Smooth muscle cell of the brain vasculature (primary cell): Measurements from ENCODE around the gene ARCN1.
"Not testable (repeated sequence)": the region's sequence is repeated elsewhere in the genome, so short reads cannot be mapped to it uniquely, and the experiment has no call there.

Experiments used
- DNase-seq: peaks from one replicate; pipeline ENCODE4 v3.0.0-alpha.2; 2012; ENCODE audit warnings: low read depth, low spot score

ARCN1 gene

DNA sequence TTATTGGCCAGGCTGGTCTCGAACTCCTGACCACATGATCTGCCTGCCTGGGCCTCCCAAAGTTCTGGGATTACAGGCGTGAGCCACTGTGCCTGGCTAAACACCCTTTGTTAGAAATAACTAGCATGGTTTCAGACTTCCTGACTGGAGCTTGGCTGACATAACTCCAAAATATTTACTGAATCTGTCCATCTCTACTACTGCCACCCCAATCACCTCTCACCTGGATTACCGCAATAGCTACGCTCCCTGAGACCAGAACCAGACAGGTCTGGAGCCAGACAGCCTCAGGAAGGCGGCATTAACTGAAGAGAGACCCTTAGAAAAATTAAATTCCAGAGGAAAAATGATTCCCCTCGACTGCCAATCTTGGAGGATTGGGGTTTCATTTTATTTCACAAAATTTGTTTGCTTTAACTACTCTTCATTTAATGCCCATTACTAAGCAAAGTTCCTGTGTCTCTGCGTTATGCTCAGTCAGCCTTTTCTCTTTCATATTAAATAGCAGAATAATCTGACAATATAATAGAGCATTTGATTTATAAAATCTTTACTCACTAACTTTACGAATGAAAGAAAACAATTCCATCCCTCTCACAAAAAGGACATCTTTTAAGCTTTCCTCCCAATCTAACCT is 28.1 kb upstream of the ARCN1 start:
- DNase-seq: no peak

- DNase-seq: no peak
These were observed 27.6 kb upstream of the ARCN1 start for GRCh38 chr11:118544647-118545010.

DNA sequence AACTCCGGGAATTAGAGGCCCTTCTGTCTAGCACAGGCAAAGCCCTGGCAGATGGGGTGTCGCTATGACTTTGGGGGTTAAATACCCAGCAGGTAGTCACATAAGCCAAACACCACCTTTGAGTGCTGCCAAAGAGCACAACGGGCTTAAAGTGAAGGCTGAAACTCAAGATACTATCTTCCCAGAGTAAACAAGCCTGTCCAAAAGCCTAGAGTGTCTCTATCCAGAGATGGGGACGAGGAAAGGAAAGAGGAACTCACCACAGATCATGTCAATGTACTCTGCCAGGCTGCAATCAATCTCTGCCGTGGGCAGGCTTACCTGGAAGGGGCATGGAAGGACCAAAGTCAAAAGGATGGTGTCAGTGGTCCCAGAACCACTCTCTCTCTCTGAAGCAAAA is 26.7 kb upstream of the ARCN1 start:
- DNase-seq: no peak

DNA sequence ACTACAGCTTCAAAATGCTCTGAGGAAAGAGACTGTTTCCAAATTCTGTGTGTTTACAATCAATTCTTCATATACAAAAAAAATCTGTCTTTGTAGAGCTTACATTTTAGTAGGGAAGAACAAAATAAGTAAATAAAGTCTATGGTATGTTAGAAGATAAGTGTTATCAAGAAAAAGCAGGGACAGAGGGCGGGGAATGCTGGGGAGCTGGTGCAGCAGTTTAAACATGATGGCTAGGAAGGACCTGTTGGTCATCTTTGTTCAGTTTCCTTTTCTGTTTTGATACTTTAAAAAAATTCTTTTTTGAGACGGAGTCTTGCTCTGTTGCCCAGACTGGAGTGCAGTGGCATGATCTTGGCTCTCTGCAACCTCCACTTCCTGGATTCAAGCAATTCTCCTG is 25.1 kb upstream of the ARCN1 start:
- no peak for DNase-seq

- DNase-seq: no peak
These were observed 19.9 kb upstream of the ARCN1 start for GRCh38 chr11:118552341-118552740.

DNA sequence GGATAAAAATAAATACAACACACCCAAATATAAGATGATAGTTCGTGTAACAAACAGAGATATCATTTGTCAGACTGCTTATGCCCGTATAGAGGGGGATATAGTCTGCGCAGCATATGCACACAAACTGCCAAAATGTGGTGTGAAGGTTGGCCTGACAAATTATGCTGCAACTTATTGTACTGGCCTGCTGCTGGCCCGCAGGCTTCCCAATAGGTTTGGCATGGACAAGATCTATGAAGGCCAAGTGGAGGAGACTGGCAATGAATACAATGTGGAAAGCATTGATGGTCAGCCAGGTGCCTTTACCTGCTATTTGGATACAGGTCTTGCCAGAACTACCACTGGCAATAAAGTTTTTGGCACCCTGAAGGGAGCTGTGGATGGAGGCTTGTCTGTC is 11.4 kb upstream of the ARCN1 start:
- no peak for DNase-seq

- no peak for DNase-seq
These were observed 7.2 kb upstream of the ARCN1 start for GRCh38 chr11:118565051-118565450.

DNA sequence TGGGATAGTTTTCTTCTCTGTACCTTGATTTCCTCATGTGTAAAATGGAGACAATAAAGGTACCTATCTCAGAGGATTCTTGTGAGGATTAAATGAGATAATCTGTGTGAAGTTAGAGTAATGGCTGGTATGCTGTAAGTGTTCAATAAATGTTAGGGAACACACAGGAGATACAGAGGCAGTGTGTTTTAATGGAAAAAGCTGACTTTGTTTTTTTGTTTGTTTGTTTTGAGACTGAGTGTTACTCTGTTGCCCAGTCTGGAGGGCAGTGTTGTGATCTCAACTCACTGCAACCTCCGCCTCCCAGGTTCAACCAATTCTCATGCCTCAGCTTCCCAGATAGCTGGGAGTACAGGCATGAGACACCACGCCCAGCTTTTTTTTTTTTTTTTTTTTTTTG is 2.5 kb upstream of the ARCN1 start:
- no peak for DNase-seq

GRCh38 chr11:118570787-118571186 is 1.4 kb upstream of the ARCN1 start:
- no peak for DNase-seq

DNA sequence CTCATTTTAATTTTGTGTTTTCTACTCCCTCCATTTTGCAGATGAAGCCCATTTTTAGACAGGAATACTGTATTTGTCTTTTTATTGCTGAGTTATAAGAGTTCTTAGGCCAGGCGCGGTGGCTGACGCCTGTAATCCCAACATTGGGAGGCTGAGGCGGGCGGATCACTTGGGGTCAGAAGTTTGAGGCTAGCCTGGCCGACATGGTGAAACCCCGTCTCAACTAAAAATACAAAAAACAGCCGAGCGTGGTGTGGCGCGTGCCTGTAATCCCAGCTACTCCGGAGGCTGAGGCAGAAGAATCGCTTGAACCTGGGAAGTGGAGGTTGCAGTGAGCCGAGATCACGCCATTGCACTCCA is 528 bp upstream of the ARCN1 start:
- DNase-seq: not testable (repeated sequence)

- DNase-seq: no peak
These were observed 857 bp downstream of the ARCN1 start for GRCh38 chr11:118572981-118573550.

DNA sequence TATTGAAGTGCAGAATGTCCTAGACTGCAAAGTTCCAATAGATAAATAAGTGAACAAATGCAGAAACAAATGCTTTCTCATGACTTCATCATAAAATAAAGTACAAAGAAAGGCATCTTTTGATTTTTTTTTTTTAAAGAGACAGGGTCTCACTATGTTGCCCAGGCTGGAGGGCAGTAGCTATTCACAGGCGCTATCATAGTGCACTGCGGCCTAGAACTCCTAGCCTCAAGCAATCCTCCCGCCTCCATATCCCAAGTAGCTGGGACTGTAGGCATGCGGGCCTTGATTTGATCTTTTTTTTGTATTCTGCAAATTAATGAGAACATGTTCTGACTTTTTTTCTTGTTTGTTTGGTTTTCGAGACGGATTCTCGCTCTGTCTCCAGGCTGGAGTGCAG is 2.4 kb downstream of the ARCN1 start:
- no peak for DNase-seq

- DNase-seq: not testable (repeated sequence)
These were observed 5.8 kb downstream of the ARCN1 start for GRCh38 chr11:118577995-118578394.

GRCh38 chr11:118581057-118581456 is 8.8 kb downstream of the ARCN1 start:
- no peak for DNase-seq

DNA sequence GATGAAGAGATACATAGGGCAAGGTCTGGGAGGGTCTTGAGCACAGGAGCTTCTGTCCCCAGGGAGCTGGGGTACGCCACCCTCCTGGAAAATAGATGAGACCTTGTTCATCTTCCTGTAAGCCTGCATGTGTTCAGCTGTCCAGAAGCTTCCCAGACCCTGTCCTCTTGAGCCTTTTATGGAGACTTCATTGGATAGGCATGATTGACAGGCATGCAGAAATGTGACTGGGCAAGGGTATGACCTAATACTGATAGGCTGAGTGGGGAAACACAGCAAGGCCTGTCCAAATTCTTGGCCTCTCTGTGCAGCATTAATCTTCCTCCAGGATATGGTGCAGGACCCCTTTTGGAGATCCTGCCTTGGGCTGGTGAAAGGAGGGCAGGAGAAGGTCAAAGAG is 15.7 kb downstream of the ARCN1 start:
- no peak for DNase-seq

DNA sequence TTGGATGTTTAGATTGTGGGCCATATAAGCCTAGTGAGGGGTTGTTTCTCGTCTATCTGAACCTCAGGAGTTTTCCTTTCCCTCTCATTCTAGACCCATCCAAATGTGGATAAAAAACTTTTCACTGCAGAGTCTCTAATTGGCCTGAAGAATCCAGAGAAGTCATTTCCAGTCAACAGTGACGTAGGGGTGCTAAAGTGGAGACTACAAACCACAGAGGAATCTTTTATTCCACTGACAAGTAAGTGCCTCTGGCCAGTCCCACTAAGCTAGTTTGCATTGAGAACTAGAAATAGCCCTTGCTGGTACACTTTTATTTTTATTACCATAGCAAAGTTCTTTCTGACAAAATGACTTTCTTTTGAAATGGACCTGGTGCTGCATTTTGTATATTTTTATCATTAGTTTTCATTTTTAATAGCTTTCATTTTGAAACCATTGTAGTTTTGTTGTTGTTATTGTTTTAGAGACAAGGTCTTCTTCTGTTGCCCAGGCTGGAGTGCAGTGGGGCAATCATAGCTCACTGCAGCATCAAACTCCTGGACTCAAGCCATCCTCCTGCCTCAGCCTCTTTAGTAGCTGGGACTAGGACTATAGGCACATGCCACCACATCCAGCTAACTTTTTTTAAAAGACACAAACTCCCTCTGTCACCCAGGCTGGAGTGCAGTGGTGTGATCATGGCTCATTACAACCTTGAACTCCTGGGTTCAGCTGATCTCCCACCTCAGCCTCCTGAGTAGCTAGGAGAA is 20.6 kb downstream of the ARCN1 start:
- DNase-seq: no peak

GRCh38 chr11:118594984-118595383 is 22.8 kb downstream of the ARCN1 start:
- not testable (repeated sequence) for DNase-seq

- no peak for DNase-seq
These were observed 24.3 kb downstream of the ARCN1 start for GRCh38 chr11:118596224-118597146.

GRCh38 chr11:118597556-118597955 is 25.3 kb downstream of the ARCN1 start:
- no peak for DNase-seq

DNA sequence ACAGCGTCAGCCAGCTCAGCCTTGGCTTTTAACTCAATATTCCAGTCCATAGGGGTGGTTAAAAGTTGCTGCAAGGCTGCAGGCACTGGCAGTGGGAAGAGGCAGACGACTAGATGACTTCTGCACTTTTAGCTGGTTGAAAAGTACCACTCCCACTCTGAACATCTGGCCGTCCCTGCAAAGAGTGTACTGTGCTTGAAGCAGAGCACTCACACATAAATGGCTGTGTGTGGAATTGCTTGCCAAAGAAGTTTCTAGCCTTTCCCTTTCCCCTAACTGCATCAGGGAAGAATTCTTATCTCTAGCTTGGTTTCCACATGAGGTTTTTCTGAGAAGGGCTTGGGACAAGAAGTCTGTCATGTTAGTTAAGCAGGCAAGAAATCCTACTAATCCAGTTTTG is 30.1 kb downstream of the ARCN1 start:
- no peak for DNase-seq

DNA sequence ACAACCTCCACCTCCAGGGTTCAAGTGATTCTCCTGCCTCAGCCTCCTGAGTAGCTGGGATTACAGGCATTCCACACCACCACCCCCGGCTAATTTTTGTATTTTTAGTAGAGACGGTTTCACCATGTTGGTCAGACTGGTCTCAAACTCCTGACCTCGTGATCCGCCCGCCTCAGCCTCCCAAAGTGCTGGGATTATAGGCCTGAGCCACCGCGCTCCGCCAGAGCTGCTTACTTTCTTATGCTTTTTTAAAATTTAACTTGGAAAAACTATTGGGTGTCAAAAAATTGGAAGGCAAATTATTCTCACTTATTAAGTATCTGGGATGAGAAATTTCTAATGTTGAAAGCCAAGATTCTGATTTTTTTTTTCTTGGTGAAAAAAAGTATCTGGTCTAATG is 31.5 kb downstream of the ARCN1 start:
- not testable (repeated sequence) for DNase-seq

- DNase-seq: no peak
These were observed 32.4 kb downstream of the ARCN1 start for GRCh38 chr11:118604566-118604965.
